ENCODE data around the gene STAT1. TPM values are rescaled to one million over a fixed set of nuclear protein-coding genes. Genes with fewer than 3 reads are reported as not detected.

STAT1 gene
- total and polyA plus RNA-seq, 9 of the 15 experiments (the other 6 are each of a cell fraction or from before 2014, with no cell fraction given) = 8.7 to 34.4 (median 26.8) TPM

DNA sequence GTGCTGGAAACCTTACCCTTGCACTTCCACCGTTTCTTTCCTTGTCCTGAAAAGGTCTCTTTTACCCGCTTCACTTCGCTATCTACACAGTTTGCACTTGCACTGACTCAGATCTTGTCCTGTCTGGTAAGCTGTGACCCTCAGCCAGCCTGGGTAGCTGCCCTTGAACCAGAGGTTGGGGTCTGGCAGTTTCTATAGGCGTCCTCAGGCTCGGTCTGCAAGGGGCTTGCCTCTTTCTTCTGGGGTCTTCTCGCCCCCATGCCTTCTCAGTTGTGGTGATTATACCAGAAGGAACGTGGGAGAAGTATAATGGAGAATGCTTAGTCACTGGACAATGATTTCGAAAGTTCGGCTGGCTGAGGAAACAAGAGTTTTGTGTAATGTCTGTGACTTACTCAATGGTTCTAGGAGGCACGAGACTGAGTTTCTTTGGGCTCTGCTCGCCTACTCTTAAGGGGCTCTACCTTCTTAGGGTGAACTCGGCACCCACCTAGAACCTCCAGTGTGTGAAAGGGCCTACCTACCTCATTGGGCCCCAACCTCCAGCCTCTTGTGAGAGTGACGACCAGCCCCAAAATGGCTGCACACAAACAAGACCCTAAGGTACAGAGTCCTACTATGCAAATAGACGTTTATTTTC, 6.9 kb upstream of the STAT1 start (continued):
- TF ChIP-seq DPF2 (IDR thresholded peaks at IDR 0.05) (no peak; the same call in 1 of the 2 replicates), ZNF76 (CRISPR knock-in tag; IDR thresholded peaks at IDR 0.05; ENCODE audit: borderline replicate concordance) (no peak), ZNF263 (CRISPR knock-in tag; IDR thresholded peaks at IDR 0.05; ENCODE audit: borderline replicate concordance) (peak; percentile 62; the same call in 1 of the 2 replicates), JUNB (CRISPR knock-in tag; conservative IDR thresholded peaks at IDR 0.05) (no peak), CEBPG (CRISPR knock-in tag; IDR thresholded peaks at IDR 0.05) (0 out of 2 replicates have a peak, but pooled peaks have one; percentile 23), CEBPG (tag; conservative IDR thresholded peaks at IDR 0.05 in 1 of 2, IDR thresholded peaks at IDR 0.05 in 1 of 2) (peak in 1 of 2 experiments; percentile 70; a peak in 3 of 4 replicates), ZNF23 (CRISPR knock-in tag; IDR thresholded peaks at IDR 0.05) (no peak), POLR3A (IDR thresholded peaks at IDR 0.05; ENCODE audit: borderline replicate concordance, extremely low read depth, insufficient read depth, insufficient read length) (no peak), ZFX (CRISPR knock-in tag; IDR thresholded peaks at IDR 0.05) (peak; percentile 12), ILF3 (IDR thresholded peaks at IDR 0.05; ENCODE audit: borderline replicate concordance) (no peak), SOX6 (IDR thresholded peaks at IDR 0.05) (no peak), NR4A1 (CRISPR knock-in tag; IDR thresholded peaks at IDR 0.05) (no peak), NR4A1 (tag; IDR thresholded peaks at IDR 0.05) (no peak)
- TF ChIP-seq, protein P1, sequence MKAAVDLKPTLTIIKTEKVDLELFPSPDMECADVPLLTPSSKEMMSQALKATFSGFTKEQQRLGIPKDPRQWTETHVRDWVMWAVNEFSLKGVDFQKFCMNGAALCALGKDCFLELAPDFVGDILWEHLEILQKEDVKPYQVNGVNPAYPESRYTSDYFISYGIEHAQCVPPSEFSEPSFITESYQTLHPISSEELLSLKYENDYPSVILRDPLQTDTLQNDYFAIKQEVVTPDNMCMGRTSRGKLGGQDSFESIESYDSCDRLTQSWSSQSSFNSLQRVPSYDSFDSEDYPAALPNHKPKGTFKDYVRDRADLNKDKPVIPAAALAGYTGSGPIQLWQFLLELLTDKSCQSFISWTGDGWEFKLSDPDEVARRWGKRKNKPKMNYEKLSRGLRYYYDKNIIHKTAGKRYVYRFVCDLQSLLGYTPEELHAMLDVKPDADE (conservative IDR thresholded peaks at IDR 0.05; ENCODE audit: control insufficient read depth, low read depth, low read length) = no peak
- TF ChIP-seq, protein P2, sequence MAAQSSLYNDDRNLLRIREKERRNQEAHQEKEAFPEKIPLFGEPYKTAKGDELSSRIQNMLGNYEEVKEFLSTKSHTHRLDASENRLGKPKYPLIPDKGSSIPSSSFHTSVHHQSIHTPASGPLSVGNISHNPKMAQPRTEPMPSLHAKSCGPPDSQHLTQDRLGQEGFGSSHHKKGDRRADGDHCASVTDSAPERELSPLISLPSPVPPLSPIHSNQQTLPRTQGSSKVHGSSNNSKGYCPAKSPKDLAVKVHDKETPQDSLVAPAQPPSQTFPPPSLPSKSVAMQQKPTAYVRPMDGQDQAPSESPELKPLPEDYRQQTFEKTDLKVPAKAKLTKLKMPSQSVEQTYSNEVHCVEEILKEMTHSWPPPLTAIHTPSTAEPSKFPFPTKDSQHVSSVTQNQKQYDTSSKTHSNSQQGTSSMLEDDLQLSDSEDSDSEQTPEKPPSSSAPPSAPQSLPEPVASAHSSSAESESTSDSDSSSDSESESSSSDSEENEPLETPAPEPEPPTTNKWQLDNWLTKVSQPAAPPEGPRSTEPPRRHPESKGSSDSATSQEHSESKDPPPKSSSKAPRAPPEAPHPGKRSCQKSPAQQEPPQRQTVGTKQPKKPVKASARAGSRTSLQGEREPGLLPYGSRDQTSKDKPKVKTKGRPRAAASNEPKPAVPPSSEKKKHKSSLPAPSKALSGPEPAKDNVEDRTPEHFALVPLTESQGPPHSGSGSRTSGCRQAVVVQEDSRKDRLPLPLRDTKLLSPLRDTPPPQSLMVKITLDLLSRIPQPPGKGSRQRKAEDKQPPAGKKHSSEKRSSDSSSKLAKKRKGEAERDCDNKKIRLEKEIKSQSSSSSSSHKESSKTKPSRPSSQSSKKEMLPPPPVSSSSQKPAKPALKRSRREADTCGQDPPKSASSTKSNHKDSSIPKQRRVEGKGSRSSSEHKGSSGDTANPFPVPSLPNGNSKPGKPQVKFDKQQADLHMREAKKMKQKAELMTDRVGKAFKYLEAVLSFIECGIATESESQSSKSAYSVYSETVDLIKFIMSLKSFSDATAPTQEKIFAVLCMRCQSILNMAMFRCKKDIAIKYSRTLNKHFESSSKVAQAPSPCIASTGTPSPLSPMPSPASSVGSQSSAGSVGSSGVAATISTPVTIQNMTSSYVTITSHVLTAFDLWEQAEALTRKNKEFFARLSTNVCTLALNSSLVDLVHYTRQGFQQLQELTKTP (IDR thresholded peaks at IDR 0.05; ENCODE audit: low read depth in 1 of 2, partially characterized antibody in 2 of 2) = no peak
- TF ChIP-seq, protein P3, sequence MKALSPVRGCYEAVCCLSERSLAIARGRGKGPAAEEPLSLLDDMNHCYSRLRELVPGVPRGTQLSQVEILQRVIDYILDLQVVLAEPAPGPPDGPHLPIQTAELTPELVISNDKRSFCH (CRISPR knock-in tag; IDR thresholded peaks at IDR 0.05) = no peak
- TF ChIP-seq, protein P3 (tag; IDR thresholded peaks at IDR 0.05) = no peak
- TF ChIP-seq, protein P4, sequence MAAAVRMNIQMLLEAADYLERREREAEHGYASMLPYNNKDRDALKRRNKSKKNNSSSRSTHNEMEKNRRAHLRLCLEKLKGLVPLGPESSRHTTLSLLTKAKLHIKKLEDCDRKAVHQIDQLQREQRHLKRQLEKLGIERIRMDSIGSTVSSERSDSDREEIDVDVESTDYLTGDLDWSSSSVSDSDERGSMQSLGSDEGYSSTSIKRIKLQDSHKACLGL (CRISPR knock-in tag; IDR thresholded peaks at IDR 0.05; ENCODE audit: borderline replicate concordance, poor library complexity, severe bottlenecking) = no peak
- TF ChIP-seq, protein P5, sequence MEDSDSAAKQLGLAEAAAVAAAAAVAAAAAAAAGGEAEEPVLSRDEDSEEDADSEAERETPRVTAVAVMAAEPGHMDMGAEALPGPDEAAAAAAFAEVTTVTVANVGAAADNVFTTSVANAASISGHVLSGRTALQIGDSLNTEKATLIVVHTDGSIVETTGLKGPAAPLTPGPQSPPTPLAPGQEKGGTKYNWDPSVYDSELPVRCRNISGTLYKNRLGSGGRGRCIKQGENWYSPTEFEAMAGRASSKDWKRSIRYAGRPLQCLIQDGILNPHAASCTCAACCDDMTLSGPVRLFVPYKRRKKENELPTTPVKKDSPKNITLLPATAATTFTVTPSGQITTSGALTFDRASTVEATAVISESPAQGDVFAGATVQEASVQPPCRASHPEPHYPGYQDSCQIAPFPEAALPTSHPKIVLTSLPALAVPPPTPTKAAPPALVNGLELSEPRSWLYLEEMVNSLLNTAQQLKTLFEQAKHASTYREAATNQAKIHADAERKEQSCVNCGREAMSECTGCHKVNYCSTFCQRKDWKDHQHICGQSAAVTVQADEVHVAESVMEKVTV (CRISPR knock-in tag; IDR thresholded peaks at IDR 0.05) = no peak

Data from K562 (cell line).